ENCODE measurements around the gene PRXL2C. TPM values are rescaled to one million over a fixed set of nuclear protein-coding genes. Genes with fewer than 3 reads are reported as not detected.
"Not testable (repeated sequence)": the region's sequence is repeated elsewhere in the genome, so short reads cannot be mapped to it uniquely, and the experiment has no call there.

PRXL2C gene
- polyA plus RNA-seq, 1 donor = 10.0 TPM

- DNase-seq = no peak
Measured at GRCh38 chr9:96649620-96650324, 5.3 kb downstream of the PRXL2C start.

GRCh38 chr9:96646081-96646991, 8.8 kb downstream of the PRXL2C start:
- DNase-seq = no peak

- no peak for DNase-seq
Measured at GRCh38 chr9:96644137-96644536, 11.0 kb downstream of the PRXL2C start.

- DNase-seq = no peak
Measured at GRCh38 chr9:96641514-96641913, 13.6 kb downstream of the PRXL2C start.

GRCh38 chr9:96638606-96639364, 16.3 kb downstream of the PRXL2C start:
- DNase-seq = no peak

GRCh38 chr9:96636368-96636767, 18.7 kb downstream of the PRXL2C start:
- DNase-seq = no peak

- DNase-seq = not testable (repeated sequence)
Measured at GRCh38 chr9:96633579-96633978, 21.5 kb downstream of the PRXL2C start.

- no peak for DNase-seq
Measured at GRCh38 chr9:96626912-96627311, 28.2 kb downstream of the PRXL2C start.

- no peak for DNase-seq
Measured at GRCh38 chr9:96621618-96622017, 33.5 kb downstream of the PRXL2C start.

GRCh38 chr9:96620832-96621269, 34.3 kb downstream of the PRXL2C start:
- no peak for DNase-seq

GRCh38 chr9:96620181-96620514, 35.0 kb downstream of the PRXL2C start:
- DNase-seq = no peak

- DNase-seq = peak; percentile 73
Measured at GRCh38 chr9:96619491-96620180, 35.5 kb downstream of the PRXL2C start, which contains the start of gene CDC14B. Gene CDC14B, minus strand, starts transcription at chr9:96619843. Its CDS starts 465 bp downstream, at chr9:96619378.

GRCh38 chr9:96619124-96619465, 36.0 kb downstream of the PRXL2C start:
- no peak for DNase-seq

- DNase-seq = no peak
Measured at GRCh38 chr9:96618209-96619123, 36.7 kb downstream of the PRXL2C start.

- no peak for DNase-seq
Measured at GRCh38 chr9:96617439-96618185, 37.5 kb downstream of the PRXL2C start.

- no peak for DNase-seq
Measured at GRCh38 chr9:96616817-96617438, 38.2 kb downstream of the PRXL2C start.

GRCh38 chr9:96615411-96615810, 39.7 kb downstream of the PRXL2C start:
- DNase-seq = no peak

- DNase-seq = not testable (repeated sequence)
Measured at GRCh38 chr9:96614664-96615063, 40.5 kb downstream of the PRXL2C start.

GRCh38 chr9:96612966-96613589, 42.0 kb downstream of the PRXL2C start:
- no peak for DNase-seq
